MV-4-11 (cell line): Measurements from ENCODE around the gene SCN4B.

Experiments
- DNase-seq: peaks from one replicate; lab custom pipeline; 2025; lab: John Stamatoyannopoulos, UW

Gene SCN4B

DNA sequence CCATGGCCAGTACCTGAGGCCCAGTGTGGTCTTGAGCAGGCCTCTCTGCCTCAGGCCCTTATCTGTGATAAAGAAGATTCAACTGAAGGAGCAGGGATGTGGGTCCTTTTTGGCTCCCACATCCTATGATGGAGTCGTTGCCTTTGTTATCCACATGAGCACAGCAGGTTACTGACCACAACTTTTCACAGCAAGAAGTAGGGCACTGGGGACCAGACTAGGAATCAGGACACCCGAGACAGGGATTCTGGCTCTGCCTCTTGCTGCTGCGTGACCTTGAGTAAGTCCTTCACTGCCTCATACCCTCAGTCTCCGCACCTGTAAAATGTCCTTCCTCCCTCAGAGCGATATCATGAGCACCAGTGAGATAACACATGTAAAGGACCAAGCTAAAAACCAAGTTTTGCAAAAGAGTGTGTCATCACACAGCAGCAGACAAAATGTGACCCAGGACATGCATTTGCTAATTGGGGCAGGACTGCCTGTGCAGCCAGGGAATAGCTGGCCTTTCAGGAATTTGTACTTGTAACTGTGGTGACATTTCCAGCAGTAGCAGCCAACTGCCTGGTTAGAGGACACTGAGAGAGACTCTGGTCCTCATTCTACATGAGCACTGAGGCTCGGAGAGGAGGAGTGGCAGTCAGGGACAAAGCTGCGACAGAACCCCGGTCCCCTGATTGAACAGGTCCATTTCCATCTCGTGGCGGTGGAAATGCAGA lies 52.6 kb downstream of the SCN4B start:
- no peak for DNase-seq

DNA sequence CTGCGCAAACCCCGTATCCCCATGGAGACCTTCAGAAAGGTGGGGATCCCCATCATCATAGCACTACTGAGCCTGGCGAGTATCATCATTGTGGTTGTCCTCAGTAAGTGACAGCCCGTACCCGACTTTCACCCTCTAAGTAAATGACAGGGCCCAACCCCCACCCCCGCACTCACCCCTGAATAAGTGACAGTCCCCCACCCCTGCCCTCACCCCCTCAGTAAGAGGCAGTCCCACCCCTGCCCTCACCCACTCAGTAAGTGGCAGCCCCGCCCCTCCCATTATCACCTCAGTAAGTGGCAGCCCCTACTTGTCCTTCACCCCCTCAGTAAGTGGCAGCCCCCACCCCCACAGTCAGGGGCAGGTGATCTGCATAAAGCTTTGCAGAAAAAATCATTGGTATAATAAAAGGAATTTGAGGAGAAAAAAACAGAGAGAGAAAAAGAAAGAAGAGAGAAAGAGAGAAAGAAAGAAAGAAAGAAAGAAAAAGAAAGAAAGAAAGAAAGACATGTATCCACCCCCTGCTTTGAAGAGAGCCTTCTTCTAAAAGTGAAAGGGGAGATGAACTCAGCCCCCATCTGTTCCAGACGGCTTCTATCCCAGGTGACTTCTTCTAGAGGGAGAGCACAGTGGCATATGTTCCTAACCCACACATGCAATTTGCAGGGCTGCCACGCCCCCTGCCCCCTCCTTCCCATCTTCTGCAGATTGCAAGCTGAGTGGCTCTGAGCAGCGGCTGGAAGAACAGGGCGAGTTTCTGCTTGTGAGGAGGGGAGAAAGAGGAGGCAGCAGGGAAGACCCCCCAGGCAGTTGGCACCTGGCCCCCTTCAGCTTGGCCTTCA lies 53.4 kb downstream of the SCN4B start:
- DNase-seq, result no peak

GRCh38 chr11:118095967-118096367 lies 56.7 kb downstream of the SCN4B start:
- DNase-seq, result no peak

- no peak for DNase-seq
These were observed 57.1 kb downstream of the SCN4B start for GRCh38 chr11:118095493-118095892.

DNA sequence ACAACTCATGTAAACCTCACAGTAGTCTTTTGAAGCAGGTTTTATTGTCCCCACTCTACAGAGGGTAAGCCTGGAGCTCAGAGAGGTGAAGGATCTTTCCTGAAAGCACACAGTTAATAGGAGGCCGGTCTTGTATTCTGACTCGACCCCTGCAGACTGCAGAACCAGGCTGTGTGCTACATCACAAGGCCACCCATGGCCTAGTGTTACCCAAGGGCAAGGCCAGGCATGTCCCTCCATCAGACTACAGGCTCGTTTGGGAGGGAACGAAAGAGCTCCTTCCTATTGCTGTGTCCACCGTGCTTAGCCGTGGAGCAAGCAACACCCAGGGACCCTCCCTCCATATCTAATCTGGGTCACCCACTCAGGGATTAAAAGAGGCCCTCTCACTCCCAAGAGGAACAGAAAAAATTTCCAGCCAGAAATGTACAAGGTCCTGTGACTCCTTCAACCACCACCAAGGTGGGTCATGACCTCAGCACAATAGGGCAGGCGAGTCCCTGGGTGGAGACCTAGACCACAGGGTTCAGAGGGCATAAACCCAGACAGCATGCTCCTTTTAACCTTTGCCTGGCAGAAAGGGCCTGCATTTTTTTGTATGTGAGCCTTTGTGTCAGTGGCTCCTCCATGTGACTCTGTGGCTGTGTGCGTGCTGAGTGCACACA lies 59.6 kb downstream of the SCN4B start:
- DNase-seq, result no peak

- DNase-seq, result no peak
These were observed 60.9 kb downstream of the SCN4B start for GRCh38 chr11:118091690-118092089.

DNA sequence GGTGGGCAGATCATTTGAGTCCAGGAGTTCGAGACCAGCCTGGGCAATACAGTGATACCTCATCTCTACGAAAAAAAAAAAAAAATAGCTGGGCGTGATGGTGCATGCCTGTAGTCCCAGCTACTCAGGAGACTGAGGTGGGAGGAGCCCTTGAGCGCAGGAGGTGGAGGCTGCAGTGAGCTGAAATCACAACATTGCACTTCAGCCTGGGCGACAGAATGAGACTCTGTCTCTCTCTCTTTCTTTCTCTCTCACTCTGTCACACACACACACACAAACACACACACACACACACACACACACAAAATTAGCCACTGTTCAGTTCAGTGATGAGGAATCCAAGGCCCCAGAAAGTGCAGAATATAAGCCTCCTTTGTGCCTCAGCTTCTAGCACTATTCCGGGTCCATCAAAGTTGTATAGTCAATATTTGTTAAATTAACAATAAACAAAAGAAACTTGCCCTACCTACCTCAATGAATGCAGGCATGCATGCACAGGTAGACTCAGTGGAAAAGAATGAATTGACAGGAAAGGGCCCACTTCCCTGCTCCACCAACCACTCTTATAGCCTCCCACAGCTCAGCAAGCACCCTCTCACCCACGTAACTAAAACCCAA lies 62.0 kb downstream of the SCN4B start:
- no peak for DNase-seq

DNA sequence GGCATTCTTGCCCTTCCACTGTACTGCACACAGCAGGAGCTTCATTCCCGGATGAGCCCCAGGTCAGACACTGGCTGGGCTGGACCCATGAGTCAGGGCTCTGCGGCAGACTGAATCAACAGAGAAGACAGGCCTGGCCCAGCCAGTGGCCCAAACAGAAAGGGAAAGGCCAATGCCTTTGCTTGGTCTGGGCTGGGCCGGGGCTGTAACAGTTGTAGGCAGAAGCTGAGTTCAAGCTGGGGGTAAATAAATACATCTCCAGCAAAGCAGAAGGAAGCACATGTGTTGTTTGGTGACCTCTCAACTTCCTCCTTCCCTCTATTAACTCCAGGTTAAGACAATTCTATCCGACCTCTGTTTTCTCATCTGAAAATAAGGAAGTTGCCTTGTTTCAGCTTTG lies 64.1 kb downstream of the SCN4B start:
- peak; percentile 96 for DNase-seq

- peak; percentile 28 for DNase-seq
These were observed 64.7 kb downstream of the SCN4B start for GRCh38 chr11:118087931-118088330.

- no peak for DNase-seq
These were observed 65.5 kb downstream of the SCN4B start, which contains the start of gene SMIM35 for GRCh38 chr11:118086913-118087768. Gene SMIM35, minus strand, starts transcription at chr11:118086963. Its CDS starts 206 bp downstream, at chr11:118086757.

DNA sequence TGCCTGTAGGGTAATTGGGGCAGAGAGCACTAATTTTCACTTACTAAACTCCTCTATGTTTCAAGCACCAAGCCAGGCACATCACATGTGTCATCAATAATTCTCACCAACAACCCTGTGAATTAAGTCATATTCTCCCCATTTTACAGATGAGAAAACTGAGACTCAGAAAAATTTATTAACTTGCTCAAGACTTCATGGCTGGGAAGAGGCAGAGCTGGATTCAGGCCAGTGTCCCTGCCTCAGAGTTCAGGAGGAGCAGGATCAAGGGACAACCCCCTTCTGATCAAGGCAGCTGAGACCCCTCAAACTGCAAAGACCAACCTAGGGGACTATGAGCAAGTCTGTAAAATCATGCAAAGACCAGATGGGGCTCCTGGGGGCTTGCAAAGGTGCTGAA lies 68.0 kb downstream of the SCN4B start:
- no peak for DNase-seq

DNA sequence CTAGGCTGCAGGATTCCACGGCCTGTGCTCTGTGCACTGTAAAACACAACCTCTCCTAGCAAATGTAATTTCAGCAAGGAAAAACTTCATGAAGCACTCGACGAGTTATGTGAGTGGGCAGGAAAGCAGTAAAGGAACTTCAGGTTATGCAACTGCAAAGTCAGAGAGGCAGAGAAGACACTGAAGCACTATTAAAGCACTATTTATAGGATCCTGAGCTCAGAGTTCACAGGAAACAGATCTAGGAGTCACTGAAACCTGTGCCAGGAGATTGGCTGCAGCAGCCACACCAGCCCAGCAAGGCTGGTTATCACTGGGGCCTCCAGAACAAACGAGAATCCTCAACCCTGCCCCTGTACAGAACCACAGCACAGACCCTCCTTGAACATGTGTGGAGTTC lies 68.4 kb downstream of the SCN4B start:
- peak; percentile 90 for DNase-seq
